GM10248 (cell line): ENCODE data around the gene UBE2E2.
A peak's percentile ranks its signal among the peaks of the same experiment; 100 is the strongest.

Experiments used
- CTCF ChIA-PET: fragments of 300-600 bp; sonication (Branson Sonifier 250); formaldehyde crosslinking; extraction: SDS; loops from one replicate; lab custom pipeline; 2021; ENCODE audit warnings: antibody characterized with exemption; lab: Yijun Ruan, JAX
- POLR2A ChIA-PET: fragments of 350-650 bp; sonication (Branson Sonifier 250); formaldehyde crosslinking; extraction: SDS; loops from one replicate; lab custom pipeline; 2020; ENCODE audit warnings: antibody characterized with exemption; lab: Yijun Ruan, JAX
- DNase-seq: peaks from one replicate; pipeline ENCODE4 v3.0.0; 2012; ENCODE audit errors: extremely low spot score
- CTCF ChIP-seq: IDR thresholded peaks from 2 replicates; pipeline ENCODE4 v1.5.1; 2012; ENCODE audit warnings: mild to moderate bottlenecking, low read depth; ENCODE audit errors: extremely low read depth, missing control alignments, control extremely low read depth

UBE2E2 gene

GRCh38 chr3:23202921-23203707 lies at the start of gene UBE2E2:
Gene UBE2E2 (plus strand): TSS chr3:23203327.
- CTCF ChIA-PET = interaction anchor here (1.0 to 1.8 kb wide), 3 partner anchors 16 to 96 kb away, joined by 3 to 4 read pairs (median 3); no protein-coding TSS in a partner anchor

GRCh38 chr3:23153436-23153835 lies 49.7 kb upstream of the UBE2E2 start:
- POLR2A ChIA-PET = no interaction called here
- DNase-seq = no peak
- CTCF ChIA-PET = no interaction called here
- no peak for TF ChIP-seq CTCF

More at GRCh38 chr3:23202921-23203707, at the start of gene UBE2E2:
- peak; percentile 92 for DNase-seq
- POLR2A ChIA-PET = no interaction called here
- TF ChIP-seq CTCF = no peak

GRCh38 chr3:23157331-23157730 lies 45.8 kb upstream of the UBE2E2 start:
- no peak for DNase-seq
- no peak for TF ChIP-seq CTCF
- ChIA-PET POLR2A (no interaction called here), CTCF (interaction anchor here (1.0 to 2.4 kb wide), 5 partner anchors 8 to 27 kb away, joined by 3 to 5 read pairs (median 4); no protein-coding TSS in a partner anchor)

GRCh38 chr3:23159929-23160328 lies 43.2 kb upstream of the UBE2E2 start:
- ChIA-PET CTCF (interaction anchor here (0.9 to 1.2 kb wide), 4 partner anchors 12 to 47 kb away, joined by 3 to 4 read pairs (median 3); no protein-coding TSS in a partner anchor), POLR2A (no interaction called here)
- TF ChIP-seq CTCF = no peak
- no peak for DNase-seq

GRCh38 chr3:23161308-23161707 lies 41.8 kb upstream of the UBE2E2 start:
- DNase-seq = no peak
- POLR2A ChIA-PET = no interaction called here
- no peak for TF ChIP-seq CTCF
- CTCF ChIA-PET = interaction anchor here (1.0 kb wide), 1 partner anchor 10 kb away, joined by 3 read pairs; no protein-coding TSS in a partner anchor

GRCh38 chr3:23161896-23162570 lies 41.1 kb upstream of the UBE2E2 start:
- POLR2A ChIA-PET = no interaction called here
- TF ChIP-seq CTCF = no peak
- DNase-seq = peak; percentile 30
- CTCF ChIA-PET = interaction anchor here (1.0 kb wide), 1 partner anchor 9 kb away, joined by 3 read pairs; no protein-coding TSS in a partner anchor
